ENCODE measurements around the gene RASGEF1B.

DNA sequence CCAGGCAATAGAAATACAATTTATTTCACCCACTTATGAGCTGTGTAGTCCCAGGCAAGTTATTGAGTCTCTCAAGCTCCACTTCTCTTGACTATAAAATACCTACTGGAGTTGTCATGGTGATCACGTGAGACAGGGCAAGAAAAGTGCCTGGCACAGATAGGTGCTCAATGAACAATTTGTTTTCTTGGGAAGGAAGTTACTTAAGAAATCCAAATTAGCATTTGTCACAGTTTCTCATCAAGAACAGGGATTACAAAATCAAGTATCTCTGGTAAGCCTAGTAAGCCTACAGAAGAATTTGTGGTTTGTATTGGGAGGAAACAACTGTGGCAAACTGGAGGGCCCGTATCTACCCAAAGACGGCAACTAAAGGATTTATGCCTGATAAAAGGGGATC is 37.5 kb upstream of the RASGEF1B start:
- TF ChIP-seq, protein P1, sequence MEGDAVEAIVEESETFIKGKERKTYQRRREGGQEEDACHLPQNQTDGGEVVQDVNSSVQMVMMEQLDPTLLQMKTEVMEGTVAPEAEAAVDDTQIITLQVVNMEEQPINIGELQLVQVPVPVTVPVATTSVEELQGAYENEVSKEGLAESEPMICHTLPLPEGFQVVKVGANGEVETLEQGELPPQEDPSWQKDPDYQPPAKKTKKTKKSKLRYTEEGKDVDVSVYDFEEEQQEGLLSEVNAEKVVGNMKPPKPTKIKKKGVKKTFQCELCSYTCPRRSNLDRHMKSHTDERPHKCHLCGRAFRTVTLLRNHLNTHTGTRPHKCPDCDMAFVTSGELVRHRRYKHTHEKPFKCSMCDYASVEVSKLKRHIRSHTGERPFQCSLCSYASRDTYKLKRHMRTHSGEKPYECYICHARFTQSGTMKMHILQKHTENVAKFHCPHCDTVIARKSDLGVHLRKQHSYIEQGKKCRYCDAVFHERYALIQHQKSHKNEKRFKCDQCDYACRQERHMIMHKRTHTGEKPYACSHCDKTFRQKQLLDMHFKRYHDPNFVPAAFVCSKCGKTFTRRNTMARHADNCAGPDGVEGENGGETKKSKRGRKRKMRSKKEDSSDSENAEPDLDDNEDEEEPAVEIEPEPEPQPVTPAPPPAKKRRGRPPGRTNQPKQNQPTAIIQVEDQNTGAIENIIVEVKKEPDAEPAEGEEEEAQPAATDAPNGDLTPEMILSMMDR (IDR thresholded peaks at IDR 0.05), result no peak
- no peak for TF ChIP-seq POLR2A (IDR thresholded peaks at IDR 0.05)

Measured in vagina (tissue), 2 donors.